ENCODE measurements around the gene PHAX.

The PHAX gene

GRCh38 chr5:126673477-126673876 lies 72.7 kb downstream of the PHAX start:
- no peak overlapping the region for H3K4me3 ChIP-seq (replicated peaks in 1 of 2; ENCODE audit: low read depth in 2 of 2, low read length in 2 of 2)
- TF ChIP-seq CTCF (IDR thresholded peaks at IDR 0.05; ENCODE audit: low read depth, low read length) = no peak
- no peak for DNase-seq (ENCODE audit: low read depth in 2 of 2)

GRCh38 chr5:126674145-126674544 lies 73.4 kb downstream of the PHAX start:
- no peak overlapping the region for H3K4me3 ChIP-seq (replicated peaks in 1 of 2; ENCODE audit: low read depth in 2 of 2, low read length in 2 of 2)
- no peak for TF ChIP-seq CTCF (IDR thresholded peaks at IDR 0.05; ENCODE audit: low read depth, low read length)
- DNase-seq (ENCODE audit: low read depth in 2 of 2) = no peak

GRCh38 chr5:126675338-126675737 lies 74.6 kb downstream of the PHAX start:
- H3K4me3 ChIP-seq (replicated peaks in 1 of 2; ENCODE audit: low read depth in 2 of 2, low read length in 2 of 2) = no peak overlapping the region
- no peak for DNase-seq (ENCODE audit: low read depth in 2 of 2)
- no peak for TF ChIP-seq CTCF (IDR thresholded peaks at IDR 0.05; ENCODE audit: low read depth, low read length)

DNA sequence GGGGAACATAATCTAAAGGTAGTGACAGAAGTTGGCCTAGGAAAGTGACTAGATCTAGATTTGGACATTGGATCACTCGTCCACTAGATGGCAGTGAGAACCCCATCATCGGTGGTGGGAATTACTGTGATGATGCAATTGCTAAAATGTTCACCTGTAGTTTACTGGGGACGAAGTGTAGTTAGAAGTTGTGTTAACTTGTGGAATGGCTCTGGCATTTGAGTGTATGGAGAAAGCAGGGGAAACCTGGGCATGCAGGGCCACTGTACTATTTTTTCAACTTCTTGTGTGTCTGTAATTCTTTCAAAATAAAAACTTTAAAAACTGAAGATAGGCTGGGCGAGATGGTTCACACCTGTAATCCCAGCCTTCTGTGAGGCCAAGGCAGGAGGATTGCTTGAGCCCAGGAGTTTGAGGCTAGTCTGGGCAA lies 75.5 kb downstream of the PHAX start:
- no peak overlapping the region for H3K4me3 ChIP-seq (replicated peaks in 1 of 2; ENCODE audit: low read depth in 2 of 2, low read length in 2 of 2)
- DNase-seq (ENCODE audit: low read depth in 2 of 2) = peak; percentile 65 to 71
- peak; percentile 77 for TF ChIP-seq CTCF (IDR thresholded peaks at IDR 0.05; ENCODE audit: low read depth, low read length)
